NCI-H510A treated with DMSO at 0.1 percent for 48 hours (cell line): ENCODE measurements around the gene DBET.
"Not testable (repeated sequence)": the region's sequence is repeated elsewhere in the genome, so short reads cannot be mapped to it uniquely, and the experiment has no call there.

Experiments
- DNase-seq: peaks from one replicate; lab custom pipeline; 2025; lab: John Stamatoyannopoulos, UW

DBET gene

DNA sequence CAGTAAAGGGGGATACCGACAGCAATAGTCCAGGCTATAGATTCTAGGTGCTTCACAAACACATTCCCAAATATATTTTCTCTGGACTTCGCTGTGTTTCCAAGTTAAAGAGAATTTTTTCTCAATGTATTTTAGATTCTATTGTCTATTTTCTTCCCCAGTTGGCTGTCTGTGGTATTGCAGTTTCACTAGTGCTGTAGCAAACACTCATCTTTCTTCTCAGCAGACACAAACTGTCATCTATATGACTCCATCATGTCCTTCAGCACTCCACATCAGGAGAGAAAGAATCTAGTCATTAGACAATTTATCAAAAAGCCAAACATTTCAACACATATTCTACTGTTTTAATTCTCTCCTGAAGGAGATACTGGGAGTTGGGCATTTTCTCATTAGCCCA lies at the start of gene DBET:
Gene DBET (plus strand): TSS at position 161 of the 400 bp plus-strand sequence.
- not testable (repeated sequence) for DNase-seq

DNA sequence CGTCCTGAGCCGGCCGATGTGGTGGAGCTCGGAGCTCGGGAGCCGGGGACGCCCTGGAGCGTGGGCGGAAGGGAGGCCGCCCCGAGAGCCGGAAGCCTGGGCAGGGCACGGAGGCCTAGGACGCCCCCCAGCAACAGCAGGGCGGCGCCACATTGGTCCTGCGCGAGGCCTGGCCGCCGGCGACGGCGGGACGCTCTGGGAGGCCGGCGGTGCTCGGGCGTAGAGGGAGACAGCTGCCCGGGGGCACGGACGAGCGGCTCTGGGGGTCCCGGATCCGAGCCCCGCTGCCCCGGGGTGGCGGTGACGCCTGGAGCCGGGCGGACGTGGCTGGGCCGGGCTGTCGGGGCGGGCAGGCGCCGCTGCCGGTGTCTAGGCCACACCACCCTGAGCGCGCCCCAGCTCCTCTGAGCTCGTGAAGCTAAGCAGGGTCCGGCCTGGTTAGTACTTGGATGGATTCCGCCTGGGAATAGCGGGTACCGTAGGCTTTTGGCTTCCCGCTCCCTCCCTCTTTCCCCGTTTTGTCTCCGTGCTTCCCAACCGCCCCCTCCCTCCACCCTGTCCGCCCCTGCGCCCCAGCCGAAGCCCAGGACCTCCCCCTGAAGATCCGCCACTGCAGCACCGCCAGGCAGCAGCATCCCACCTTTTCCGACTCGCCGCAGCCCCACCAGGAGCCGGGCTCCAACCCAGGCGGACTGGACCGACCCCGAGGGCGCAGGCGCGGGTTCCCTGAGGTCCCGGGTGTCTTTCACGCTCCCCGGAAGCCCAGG lies 49.3 kb upstream of the DBET start:
- no peak for DNase-seq

DNA sequence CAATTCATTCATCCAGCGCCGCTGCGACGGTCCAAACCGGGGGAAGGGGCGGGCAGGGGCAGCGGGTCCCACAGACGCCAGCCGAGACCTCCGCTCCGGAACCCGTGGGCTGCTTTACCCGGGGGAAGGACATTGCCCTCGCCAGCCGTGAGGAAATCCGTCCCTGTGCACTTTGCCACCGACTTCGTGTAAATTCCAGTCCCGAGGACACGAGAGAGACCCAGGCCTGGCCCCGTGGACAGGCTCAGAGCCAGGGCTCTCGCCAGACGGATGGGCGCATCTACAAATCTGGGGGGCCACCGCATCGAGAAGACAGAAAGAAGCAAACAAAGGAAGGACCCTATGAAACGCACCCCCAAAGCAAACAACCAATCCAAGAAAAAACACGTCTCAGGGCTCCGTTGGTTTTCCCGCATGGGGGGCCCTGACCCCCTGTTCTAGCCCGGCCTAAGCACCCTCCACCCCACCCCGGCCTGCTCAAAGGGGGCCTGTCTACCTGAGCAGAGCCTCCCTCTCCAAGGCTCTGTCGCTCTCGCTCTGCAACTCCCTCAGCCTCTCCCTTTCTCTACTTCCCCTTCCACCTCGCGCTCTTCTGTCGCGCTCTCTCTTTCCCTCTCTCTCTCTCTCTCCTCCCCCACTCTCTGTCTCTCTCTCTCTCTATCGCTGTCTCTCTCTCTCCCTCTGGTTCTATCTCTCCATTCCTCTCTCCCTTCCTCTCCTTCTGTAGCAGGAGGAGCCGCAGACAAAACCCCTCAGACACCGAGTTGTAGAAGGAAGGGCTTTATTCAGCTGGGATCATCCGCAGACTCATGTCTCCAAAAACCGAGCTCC lies 48.5 kb upstream of the DBET start:
- no peak for DNase-seq

DNA sequence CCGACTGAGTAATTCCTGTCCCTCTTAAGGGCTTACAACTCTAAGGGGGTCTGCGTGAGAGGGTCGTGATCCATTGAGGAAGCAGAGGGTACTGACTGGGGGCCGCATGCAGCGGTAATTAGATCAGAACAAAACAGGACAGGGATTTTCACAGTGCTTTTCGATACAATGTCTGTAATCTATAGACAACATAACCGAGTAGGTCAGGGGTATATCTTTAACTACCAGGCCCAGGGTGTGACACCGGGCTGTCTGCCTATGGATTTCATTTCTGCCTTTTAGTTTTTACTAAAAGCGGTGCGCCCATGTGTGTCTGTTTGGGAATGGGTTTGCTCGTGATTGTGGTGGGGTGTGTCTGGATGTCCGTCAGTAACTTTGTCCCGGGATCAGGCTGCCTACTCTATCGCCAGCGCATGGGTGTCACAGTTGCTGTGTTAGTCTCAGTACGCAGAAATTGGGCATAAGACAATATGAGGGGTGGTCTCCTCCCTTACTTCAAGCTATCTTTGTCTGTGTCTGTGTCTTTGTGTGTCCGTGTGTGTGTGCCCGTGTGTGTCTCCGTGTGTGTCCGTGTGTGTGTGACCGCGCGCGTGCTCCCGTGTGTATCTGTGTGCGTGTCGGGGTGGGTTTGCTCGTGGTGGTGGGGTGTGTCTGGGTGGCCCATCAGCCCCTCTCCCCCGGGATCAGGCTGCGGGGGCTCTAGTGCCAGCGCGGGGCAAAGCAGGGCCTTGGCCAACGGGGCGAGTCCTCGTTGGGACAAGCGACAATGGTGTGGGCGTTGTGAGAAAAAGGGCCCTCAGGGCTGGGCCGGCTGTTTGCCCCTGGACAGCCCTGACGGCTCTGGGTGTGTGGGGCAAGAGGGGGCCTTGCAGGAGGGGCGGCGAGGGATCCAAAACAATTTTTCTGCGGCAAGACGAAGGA lies 47.7 kb upstream of the DBET start:
- DNase-seq = no peak

DNA sequence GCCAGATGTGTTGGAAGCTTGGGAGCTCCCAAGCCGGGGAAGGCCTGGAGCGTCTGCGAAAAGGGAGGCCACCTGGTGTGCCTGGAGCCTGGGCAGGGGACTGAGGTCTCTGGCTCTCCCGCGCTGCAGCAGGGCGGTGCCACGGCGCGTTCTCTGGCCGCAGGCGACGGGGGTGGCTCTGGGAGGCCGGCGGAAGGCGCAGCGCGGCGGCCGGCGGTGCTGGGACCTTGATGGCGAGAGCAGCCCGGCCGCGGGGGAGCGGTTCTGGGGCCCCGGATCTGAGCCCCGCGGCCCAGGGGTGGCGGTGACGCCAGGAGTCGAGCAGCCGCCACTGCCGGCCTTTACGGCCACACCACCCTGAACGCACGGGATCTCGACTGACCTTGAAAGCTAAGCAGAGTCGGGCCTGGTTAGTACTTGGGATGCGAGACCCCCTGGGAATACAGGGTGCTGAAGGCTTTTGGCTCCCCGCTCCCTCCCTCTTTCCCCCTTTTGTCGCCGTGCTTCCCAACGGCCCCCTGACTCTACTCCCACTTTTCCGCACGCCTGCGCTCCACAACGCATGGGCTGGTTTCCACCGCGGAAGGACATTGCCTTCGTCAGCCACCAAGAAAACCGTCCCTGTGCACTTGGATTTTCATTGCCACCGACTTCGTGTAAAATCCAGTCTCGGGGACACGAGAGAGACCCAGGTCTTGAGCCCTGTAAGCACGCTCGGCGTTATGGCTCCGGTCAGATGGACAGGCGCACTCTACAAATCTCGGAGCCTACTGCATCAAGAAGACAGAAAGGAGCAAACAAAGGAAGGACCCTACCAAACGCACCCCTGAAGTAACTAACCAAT lies 46.7 kb upstream of the DBET start:
- no peak for DNase-seq

DNA sequence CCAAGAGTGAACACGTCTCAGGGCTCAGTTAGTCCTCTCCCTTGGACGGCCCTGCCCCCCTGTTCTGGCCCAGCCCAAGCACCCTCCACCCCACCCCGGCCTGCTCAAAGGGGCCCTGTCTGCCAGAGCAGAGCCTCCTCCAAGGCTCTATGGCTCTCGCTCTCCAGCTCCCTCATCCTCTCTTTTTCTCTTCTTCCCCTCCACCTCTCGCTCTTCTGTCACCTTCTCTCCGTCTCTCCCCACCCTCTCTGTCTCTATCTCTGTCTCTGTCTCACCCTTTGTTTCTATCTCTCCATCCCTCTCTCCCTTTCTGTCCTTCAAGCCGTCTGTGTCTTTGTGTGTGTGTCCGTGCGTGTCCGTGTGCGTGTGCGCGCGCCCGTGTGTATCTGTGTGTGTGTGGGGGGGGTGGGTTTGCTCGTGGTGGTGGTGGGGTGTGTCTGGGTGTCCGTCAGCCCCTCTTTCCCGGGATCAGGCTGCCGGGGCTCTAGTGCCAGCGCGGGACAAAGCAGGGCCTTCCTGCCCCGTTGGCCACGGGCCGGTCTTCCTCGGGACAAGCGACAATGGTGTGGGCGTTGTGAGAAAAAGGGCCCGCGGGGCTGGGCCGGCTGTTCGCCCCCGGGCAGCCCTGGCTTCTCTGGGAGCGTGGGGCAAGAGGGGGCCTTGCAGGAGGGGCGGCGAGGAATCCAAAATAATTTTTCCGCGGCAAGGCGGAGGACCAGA lies 45.9 kb upstream of the DBET start:
- no peak for DNase-seq

DNA sequence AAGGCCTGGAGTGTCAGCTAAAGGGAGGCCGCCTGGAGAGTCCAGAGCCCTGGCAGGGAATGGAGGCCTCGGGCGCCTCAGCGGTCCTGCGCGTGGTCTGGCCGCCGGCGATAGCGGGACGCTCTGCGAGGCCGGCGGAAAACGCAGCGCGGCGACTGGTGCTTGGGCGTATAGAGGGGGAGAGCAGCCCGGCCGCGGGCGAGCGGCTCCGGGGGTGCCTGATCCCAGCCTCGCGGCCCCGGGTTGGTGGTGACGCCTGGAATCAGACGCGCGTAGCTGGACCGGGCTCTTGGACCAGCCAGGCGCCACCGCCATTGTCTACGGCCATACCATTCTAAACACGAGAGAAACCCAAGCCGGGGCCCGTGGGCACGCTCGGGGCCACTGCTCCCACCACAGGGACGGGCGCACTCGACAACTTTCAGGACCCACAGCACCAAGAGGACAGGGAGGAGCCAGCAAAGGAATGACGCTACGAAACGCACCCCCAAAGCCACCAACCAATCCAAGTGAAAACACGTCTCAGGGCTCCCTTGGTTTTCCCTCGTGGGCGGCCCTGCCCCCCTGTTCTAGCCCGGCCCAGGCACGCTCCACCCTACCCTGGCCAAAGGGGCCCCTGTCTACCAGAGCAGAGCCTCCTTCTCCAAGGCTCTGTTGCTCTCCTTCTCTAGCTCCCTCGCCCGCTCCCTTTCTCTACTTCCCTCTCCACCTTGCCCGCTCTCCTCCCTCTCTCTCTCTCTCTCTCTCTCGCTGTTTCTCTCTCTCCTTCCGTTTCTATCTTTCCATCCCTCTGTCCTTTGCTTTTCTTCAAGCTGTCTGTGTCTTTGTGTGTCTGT lies 45.1 kb upstream of the DBET start:
- no peak for DNase-seq

DNA sequence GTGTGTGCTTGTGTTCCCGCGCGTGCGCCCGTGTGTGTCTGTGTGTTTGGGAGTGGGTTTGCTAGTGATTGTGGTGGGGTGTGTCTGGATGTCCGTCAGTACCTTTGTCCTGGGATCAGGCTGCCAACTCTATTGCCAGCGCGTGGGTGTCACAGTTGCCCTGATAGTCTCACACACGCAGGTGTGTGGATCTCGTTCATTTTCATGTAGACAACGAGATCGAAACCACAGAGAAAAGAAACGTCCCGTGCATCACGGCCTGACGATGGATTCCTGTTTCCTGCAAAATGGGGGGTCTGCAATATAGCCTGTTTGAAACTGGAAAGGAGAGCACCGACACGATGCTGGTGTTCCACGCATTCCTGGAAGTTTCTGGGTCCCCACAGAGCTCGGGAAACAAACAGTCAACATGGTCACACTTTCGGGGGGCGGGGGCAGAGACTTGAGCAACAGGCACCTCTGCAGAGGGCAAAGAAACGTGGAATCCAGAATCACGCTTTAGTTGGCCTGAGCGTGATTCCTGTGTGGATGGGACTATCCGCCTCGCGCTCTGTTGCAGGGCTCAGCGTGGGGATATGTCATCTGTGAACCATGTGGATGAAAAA lies 44.3 kb upstream of the DBET start:
- not testable (repeated sequence) for DNase-seq

DNA sequence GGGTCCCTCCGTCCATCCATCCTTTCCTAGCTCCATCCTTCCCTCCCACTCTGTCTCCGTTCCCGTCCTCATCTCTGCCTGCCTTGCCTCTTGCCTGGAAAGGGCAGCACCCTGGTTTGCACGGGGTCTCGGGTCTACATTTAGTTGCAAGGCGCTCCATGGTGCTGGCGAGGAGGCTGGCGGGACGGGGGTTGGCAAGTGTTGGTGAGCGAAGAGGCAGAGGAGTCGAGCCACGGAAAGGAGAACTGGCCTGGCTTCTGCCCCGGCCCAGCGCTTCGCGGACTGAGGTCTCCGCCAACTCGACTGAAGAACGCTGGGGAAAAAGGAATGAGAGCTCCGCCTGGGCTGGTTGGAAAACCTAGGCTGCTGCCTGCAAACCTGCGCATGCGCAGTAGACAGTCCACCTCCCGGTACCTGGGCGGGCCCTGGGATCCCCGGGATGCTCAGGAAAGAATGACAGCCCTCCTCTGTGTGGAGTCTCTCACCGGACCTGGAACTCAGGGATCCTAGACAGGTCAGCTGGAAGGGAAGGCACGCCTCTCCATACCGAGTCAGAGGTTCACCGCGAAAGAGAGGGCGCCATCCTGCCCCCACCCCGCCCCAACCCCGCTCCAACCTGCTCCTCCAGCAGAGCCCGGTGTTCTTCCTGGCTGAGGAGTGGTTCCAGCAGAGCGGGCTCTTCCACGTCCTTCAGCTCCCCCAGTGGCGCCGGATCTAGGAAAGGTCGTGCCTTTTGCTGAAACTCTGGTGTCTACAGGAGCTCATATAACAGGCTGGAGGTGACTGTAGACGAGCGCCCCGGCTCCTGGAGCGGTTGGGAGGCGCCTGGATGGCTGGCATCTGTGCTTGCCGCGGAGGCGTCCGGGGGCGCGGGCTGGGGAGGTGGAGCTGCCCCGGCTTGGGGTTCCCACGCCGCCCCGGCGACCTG lies 43.2 kb upstream of the DBET start:
- DNase-seq = no peak

DNA sequence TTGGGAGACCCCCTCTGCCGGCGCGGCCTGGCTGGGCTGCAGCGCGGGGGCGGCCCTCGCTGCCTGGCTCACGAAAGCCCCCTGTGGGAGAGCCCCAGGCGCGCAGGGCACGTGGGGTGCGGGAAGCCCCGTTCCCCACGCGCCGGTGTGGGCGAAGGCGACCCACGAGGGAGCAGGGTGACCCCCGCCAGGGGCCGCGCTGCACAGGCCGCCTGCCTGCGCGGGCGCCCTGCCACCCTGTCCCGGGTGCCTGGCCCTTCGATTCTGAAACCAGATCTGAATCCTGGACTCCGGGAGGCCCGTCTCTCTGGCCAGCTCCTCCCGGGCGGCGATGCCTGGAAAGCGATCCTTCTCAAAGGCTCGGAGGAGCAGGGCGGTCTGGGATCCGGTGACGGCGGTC lies 42.3 kb upstream of the DBET start:
- not testable (repeated sequence) for DNase-seq

DNA sequence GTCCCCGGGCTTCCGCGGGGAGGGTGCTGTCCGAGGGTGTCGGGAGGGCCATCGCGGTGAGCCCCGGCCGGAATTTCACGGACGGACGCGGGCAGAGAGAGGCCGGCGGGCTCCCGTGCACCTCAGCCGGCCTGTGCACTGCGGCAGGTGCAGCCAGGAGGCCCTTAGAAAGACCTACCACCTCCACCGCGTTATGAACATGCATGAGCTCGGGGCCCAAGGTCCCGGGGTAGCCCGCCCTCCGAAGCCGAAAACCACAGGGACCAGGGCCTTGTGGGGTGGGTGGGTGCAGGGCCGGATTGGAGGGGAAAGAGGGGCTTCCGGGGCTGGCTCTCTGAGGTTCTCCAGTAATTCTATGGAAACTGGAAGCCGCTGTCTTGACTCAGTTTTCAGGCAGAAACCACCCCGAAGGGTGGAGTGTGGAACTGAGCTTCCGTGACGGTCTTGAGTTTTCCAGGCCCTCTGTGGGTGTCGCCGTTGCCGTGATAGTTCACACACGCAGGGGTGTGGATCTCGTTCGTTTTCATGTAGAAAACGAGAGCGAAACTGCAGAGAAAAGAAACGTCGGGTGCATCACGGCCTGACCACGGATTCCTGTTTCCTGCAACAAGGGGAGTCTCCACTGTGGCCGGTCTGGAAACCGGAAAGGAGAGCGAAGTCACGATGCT lies 41.6 kb upstream of the DBET start:
- DNase-seq = not testable (repeated sequence)

DNA sequence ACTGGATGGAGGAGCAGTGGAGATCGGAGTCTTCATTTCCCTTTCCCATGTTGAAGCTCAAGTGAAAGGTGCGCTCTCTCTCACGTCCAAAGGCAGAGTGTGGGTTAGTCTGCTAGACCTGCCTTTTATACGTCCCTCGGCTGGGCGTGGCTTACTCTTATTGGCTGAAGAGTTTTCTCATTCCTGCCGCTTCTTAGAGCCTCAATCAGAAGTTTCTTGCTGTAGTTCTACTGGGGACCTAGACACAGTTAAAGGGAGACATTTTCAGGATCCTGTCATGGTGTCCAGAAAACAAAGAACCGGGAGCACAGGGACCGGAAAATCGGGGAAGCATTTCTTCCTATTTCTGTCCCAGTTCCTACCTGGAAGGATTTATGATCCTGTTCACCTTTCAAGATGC lies 37.1 kb upstream of the DBET start, which contains the start of gene FRG2:
Gene FRG2 (minus strand): TSS at position 101 of the 400 bp plus-strand sequence. CDS start 52 bp downstream, at position 49.
- DNase-seq = not testable (repeated sequence)

DNA sequence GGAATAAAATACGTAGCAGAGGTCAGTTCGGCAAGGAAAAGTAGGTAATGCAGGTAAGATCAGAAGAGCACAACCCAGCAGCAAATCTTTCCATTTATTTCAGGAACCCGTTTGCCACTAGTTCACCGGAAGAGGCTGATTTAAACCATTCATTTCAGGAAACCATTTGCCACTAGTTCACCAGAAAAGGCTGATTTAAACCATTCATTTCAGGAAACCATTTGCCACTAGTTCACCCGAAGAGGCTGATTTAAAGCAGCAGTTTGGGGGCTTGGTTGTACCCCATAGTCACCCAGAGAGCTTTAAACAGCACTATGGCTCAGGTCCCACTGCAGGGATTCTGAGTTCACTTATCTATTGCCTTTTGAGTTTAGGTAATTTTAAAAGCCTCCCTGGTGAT lies 33.0 kb upstream of the DBET start:
- DNase-seq = not testable (repeated sequence)

DNA sequence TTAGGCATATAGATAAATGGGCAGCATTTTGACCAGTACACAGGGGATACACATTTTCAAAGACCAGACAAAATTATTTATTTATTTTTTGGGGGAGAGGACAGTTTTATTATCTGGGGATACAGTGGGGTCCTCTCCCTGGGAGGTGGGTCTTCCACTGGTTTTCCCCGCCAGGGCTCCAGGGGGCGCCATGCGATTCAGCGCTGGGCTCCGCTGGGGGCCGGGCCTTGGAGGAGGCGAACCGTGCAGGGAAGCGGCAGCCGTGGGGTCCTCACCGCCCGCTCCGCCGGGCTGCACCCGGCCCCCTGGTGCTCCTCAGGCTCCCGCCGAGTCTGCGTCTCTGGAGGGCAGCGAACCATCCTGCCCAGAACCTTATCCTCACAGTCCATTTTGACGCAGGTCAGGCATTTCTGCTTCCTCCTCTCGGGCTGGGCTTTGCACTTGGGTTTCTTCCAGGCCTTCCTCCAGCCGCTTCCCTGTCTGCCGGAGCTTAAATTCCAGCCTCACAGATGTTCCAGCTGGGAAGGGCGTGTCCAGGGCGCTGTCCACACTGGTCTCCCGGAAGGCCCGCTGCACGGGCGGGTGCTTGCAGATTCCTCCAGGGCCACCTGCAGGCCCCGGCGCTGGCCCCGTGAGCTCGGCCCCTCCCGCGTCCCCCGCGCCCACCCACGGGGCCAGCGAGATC lies 26.5 kb upstream of the DBET start:
- DNase-seq = not testable (repeated sequence)

DNA sequence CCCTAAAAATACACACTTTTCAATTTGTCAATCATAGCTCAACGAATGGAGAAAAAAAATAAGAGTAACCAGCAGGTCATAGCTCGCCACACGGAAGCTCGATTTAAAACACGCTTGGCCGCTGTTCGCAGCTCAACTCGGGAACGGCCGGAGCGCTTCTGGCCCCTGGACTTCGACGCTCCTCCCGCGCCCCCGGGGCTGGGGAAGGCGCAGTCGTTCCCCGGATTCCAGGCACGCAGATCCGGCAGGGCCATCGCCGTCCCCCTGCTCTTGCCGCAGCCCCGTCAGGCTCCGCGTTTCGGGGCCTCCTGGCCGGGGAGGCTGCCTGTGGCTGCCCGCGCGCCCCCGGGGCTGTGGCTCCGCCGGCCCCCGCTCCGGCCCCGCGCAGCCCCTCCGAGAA lies 23.4 kb upstream of the DBET start:
- not testable (repeated sequence) for DNase-seq

DNA sequence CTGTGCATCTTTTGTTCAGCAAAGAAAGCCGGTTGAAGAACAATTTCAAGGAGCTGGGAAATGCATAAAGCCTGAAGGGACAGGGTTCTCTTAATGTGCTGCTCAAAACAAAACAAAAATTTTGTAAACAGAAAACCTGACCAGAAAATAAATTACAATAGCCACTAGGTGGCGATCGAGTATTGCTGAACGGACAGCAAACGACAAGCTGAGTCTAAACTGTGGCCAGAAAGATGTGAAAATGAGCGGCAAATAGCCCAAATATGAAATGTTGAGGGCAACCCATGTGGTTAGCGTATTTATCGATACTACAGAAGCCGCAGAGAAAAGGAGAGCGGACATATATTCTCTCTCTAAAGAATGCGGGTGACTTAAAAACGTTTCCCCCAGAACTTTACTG lies 16.7 kb upstream of the DBET start:
- not testable (repeated sequence) for DNase-seq
